HepG2 (cell line): ENCODE measurements around the gene DAPK1. TPM values are rescaled to one million over a fixed set of nuclear protein-coding genes. Genes with fewer than 3 reads are reported as not detected.

Experiments
- ATAC-seq: fragments of 200-7000 bp; cut with Tn5 transposase; 3 replicates; pipeline ENCODE4 v1.9.1; 2020; ENCODE audit warnings: mild to moderate bottlenecking, moderate library complexity
- BruUV-seq: library from RNA; stranded (reverse); fragments of 400-500 nt; replicated peaks from 2 replicates; lab custom pipeline; 2021; lab: Mats Ljungman, UMichigan
- CTCF ChIA-PET: fragments of 300-600 bp; formaldehyde crosslinking; extraction: SDS; loops from one replicate; lab custom pipeline; 2021; ENCODE audit warnings: low total read pairs, inconsistent platforms, low intra/inter-chr PET ratio; lab: Yijun Ruan, JAX
- POLR2A ChIA-PET: fragments of 350-600 bp; sonication (Branson Sonifier 250); formaldehyde crosslinking; loops from one replicate; lab custom pipeline; 2020; ENCODE audit warnings: antibody characterized with exemption, inconsistent platforms; lab: Yijun Ruan, JAX
- DNase-seq: peaks from one replicate; pipeline ENCODE4 v3.0.0-alpha.2; 2015; ENCODE audit warnings: low spot score
- FAIRE-seq: peaks from 3 replicates; lab custom pipeline; 2011; peaks lifted over from hg19 to GRCh38; lab: Jason Lieb, UNC
- H2AFZ ChIP-seq: one replicate; pipeline ENCODE4 v1.6.1; 2011; ENCODE audit warnings: low read length, inconsistent platforms
- H3K27ac ChIP-seq: fragments of 300-600 bp; 3 replicates; pipeline ENCODE4 v1.8.0; 2011; ENCODE audit warnings: mixed run types, mild to moderate bottlenecking, mixed read lengths, low read length, inconsistent platforms; ENCODE audit not compliant: insufficient read depth; ENCODE audit errors: extremely low read length
- H3K27me3 ChIP-seq, 2 experiments: fragments of 200-600 bp in 1 of 2; 2 replicates in 1 of 2; 3 replicates in 1 of 2; pipeline versions ENCODE4 v1.6.0 to v1.8.0; 2011; ENCODE audit warnings: low read length in 2 of 2, mild to moderate bottlenecking in 2 of 2, moderate library complexity in 2 of 2, inconsistent platforms in 1 of 2; ENCODE audit not compliant: insufficient read depth in 2 of 2, control insufficient read depth in 1 of 2
- H3K36me3 ChIP-seq, 2 experiments: fragments of 200-600 bp in 1 of 2; replicated peaks in 1 of 2; 2 replicates in 1 of 2; 3 replicates in 1 of 2; pipeline versions ENCODE4 v1.5.1 to v1.8.0; 2011; ENCODE audit warnings: low read length in 2 of 2, inconsistent platforms in 1 of 2; ENCODE audit not compliant: insufficient read depth in 2 of 2, control insufficient read depth in 1 of 2
- H3K4me1 ChIP-seq: 2 replicates; pipeline ENCODE4 v1.5.1; 2012; ENCODE audit warnings: low read length, inconsistent platforms; ENCODE audit not compliant: insufficient read depth
- H3K4me2 ChIP-seq: 2 replicates; pipeline ENCODE4 v1.6.0; 2011; ENCODE audit warnings: low read depth, low read length, inconsistent platforms
- H3K4me3 ChIP-seq, 3 experiments: fragments of 200-600 bp in 1 of 3; sonication (generic), shearing (Covaris generic) in 1 of 3; replicated peaks in 1 of 3; 2 replicates each; pipeline ENCODE4 v1.5.1; 2011 to 2016; ENCODE audit warnings: low read length in 3 of 3, inconsistent platforms in 2 of 3, low read depth in 2 of 3, mild to moderate bottlenecking in 2 of 3, control low read depth in 1 of 3, mixed read lengths in 1 of 3; ENCODE audit not compliant: insufficient read depth in 1 of 3
- H3K79me2 ChIP-seq: one replicate; pipeline ENCODE4 v1.6.1; 2011; ENCODE audit warnings: low read length, inconsistent platforms; ENCODE audit not compliant: insufficient read depth
- H3K9ac ChIP-seq: 2 replicates; pipeline ENCODE4 v1.6.0; 2011; ENCODE audit warnings: mild to moderate bottlenecking, low read depth, low read length, inconsistent platforms; ENCODE audit not compliant: insufficient read depth
- H3K9me3 ChIP-seq: 2 replicates; pipeline ENCODE4 v1.5.1; 2012; ENCODE audit warnings: mild to moderate bottlenecking, low read length
- H4K20me1 ChIP-seq: 2 replicates; pipeline ENCODE4 v1.6.0; 2011; ENCODE audit warnings: inconsistent platforms, mild to moderate bottlenecking, low read length, moderate library complexity; ENCODE audit not compliant: insufficient read depth
- BORCS8-MEF2B ChIP-seq: sonication (generic); formaldehyde crosslinking; IDR thresholded peaks from 2 replicates; pipeline ENCODE4 v1.8.0; 2022; ENCODE audit warnings: mild to moderate bottlenecking, missing genetic modification reagents
- MAFF ChIP-seq: IDR thresholded peaks from 2 replicates; pipeline ENCODE4 v1.6.1; 2011; ENCODE audit warnings: low read depth, low read length, improper control_type of control experiment
- MAFK ChIP-seq, 2 experiments: IDR thresholded peaks in 1 of 2; conservative IDR thresholded peaks in 1 of 2; 2 replicates each; pipeline ENCODE4 v1.6.1; 2011; ENCODE audit warnings: improper control_type of control experiment in 2 of 2, low read length in 2 of 2
- RAD21 ChIP-seq: fragments of 450-650 bp; formaldehyde crosslinking; IDR thresholded peaks from 2 replicates; pipeline ENCODE4 v1.5.0; 2020; ENCODE audit warnings: mild to moderate bottlenecking
- ZBTB33 ChIP-seq: sonication (generic); formaldehyde crosslinking; IDR thresholded peaks from 2 replicates; pipeline ENCODE4 v1.4.0; 2020; ENCODE audit warnings: missing genetic modification reagents
- WGBS: methylation state at CpG from one replicate; pipeline ENCODE4 v1.1.6; 2017; ENCODE audit warnings: low lambda C conversion rate; 5-methylcytosine and 5-hydroxymethylcytosine counted together
- in situ Hi-C: cut with HindIII; loops from 2 replicates; pipeline ENCODE4 v1.10.0; 2017; ENCODE audit warnings: low pct_unique_long_range_greater_than_20kb; ENCODE audit not compliant: extremely low pct_ligation_motif_present
- intact Hi-C: fragments of 100-400 bp; cut with micrococcal nuclease; formaldehyde crosslinking; loops from one replicate; pipeline ENCODE4 v1.10.0; 2022; ENCODE audit not compliant: unreplicated experiment
- polyA plus RNA-seq, 8 experiments: library from polyadenylated mRNA; depleted of rRNA in 3 of 8; stranded (reverse) in 7 of 8; unstranded in 1 of 8; fragments of >200 nt; fragmentation: Illumina TruSeq in 4 of 8; extraction: Trizol in 4 of 8; gene quantifications; 2 replicates each; pipeline versions ENCODE4 v1.2.1 to v1.2.3, GENCODE V29; 2011 to 2016; ENCODE audit warnings: low read depth in 4 of 8, missing spikeins in 1 of 8, mixed read lengths in 1 of 8; ENCODE audit not compliant: insufficient read depth in 1 of 8
- total RNA-seq, 5 experiments: library from RNA; depleted of rRNA; stranded (reverse); fragments of >200 nt; fragmentation: Illumina TruSeq; extraction: Trizol; gene quantifications; 2 replicates each; pipeline ENCODE4 v1.2.3, GENCODE V29; 2016; ENCODE audit warnings: low read depth in 1 of 5

Gene DAPK1
- total and polyA plus RNA-seq, 2 of the 13 experiments (the other 11 are each of a cell fraction or from before 2014, with no cell fraction given), result 35.7 to 35.9 TPM

GRCh38 chr9:87678650-87679355, 181.1 kb downstream of the DAPK1 start (continued):
- TF ChIP-seq RAD21 (CRISPR knock-in tag), result 0 out of 2 replicates have a peak, but pooled peaks have one; percentile 36

- ChIA-PET CTCF (interaction anchor here (5.5 kb wide), 1 partner anchor 131 kb away, joined by 25 read pairs; no protein-coding TSS in a partner anchor), POLR2A (no interaction called here)
- Histone ChIP-seq H3K36me3 (peaks cover 21 to 52% of the 10 kb centered on the region in 2 experiments), H3K79me2 (no peaks in the 10 kb centered on the region), H3K9me3 (no peaks in the 10 kb centered on the region), H2AFZ (no peak overlapping the region), H3K27me3 (no peaks in the 10 kb centered on the region), H3K4me1 (no peaks in the 10 kb centered on the region), H4K20me1 (0 out of 2 replicates have a peak, but pooled peaks cover 3% of the 10 kb centered on the region), H3K27ac (no peak overlapping the region), H3K4me3 (no peak overlapping the region), H3K4me2 (no peak overlapping the region), H3K9ac (no peak overlapping the region)
- in situ Hi-C loops, result no loop called here
- no TSS peak for BruUV-seq
- intact Hi-C loops, result loop anchor here (5.0 to 10.0 kb wide), 2 partner anchors 46 to 363 kb away; partner anchors contain the start of gene CTSL
- TF ChIP-seq BORCS8-MEF2B (CRISPR knock-in tag) (no peak), ZBTB33 (no peak), MAFK (conservative IDR thresholded peaks at IDR 0.05 in 1 of 2, IDR thresholded peaks at IDR 0.05 in 1 of 2; ENCODE audit: low read length in 2 of 2) (peak; percentile 63 to 74), MAFF (peak; percentile 58)
- WGBS, result 98% methylated on average over 11 of the region's 11 CpGs
- no peak for ATAC-seq
- FAIRE-seq, result no peak
- no peak for DNase-seq
These were observed 183.8 kb downstream of the DAPK1 start for GRCh38 chr9:87681271-87682061.
